ENCODE results near the gene PHACTR2.

GRCh38 chr6:143828572-143828971 lies 150.8 kb downstream of the PHACTR2 start:
- no peak for TF ChIP-seq CTCF (conservative IDR thresholded peaks at IDR 0.05)
- no peak for TF ChIP-seq EZH2 (IDR thresholded peaks at IDR 0.05; ENCODE audit: low read depth)
